ENCODE data around the gene GUSB. TPM values are rescaled to one million over a fixed set of nuclear protein-coding genes. Genes with fewer than 3 reads are reported as not detected.

Gene GUSB
- total and polyA plus RNA-seq, 4 donors = 30.3 to 55.5 (median 44.9) TPM

DNA sequence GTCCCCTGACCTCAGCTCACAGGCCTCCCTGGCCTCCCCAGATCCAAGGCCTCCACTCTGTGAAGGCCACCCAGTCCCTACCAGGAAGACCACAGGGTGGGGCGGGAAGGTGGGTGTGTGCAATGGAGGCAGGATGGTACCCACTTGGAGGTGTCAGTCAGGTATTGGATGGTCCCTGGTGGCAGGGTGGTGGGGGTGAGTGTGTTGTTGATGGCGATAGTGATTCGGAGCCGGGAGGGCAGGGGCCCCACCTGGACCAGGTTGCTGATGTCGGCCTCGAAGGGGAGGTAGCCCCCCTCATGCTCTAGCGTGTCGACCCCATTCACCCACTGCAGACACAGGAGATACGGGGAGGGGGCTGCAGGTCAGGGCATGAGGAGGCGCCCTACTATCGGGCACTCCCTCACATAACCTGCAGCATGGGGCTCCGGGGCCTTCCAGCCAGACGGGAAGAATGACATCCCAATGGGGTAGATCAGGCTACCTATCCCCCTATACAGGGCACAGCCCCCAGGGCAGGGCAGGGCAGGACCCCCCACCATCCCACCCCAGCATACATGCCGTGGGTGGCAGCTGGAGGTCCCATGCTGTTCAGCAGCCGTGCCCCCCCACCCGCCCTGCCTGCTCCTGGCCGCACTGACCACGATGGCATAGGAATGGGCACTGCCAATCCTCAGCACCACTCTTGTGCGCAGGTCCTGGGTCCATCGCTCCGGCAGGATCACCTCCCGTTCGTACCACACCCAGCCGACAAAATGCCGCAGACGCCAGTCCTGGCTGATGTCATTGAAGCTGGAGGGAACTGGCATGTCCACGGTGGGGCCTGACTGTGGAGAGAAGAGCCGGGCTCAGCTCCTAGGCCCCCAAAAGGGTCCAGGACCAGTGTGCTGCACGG is 2.2 kb downstream of the GUSB start:
- no peaks in the 10 kb centered on the region for H3K4me1 ChIP-seq (ENCODE audit: control insufficient read depth in 1 of 2, insufficient read depth in 2 of 2, low read length in 2 of 2)
- no peak overlapping the region for H3K27ac ChIP-seq (ENCODE audit: low read depth in 1 of 2, low read length in 2 of 2)
- H3K27me3 ChIP-seq (ENCODE audit: control insufficient read depth in 1 of 2, insufficient read depth in 2 of 2, low read length in 1 of 2) = no peaks in the 10 kb centered on the region
- ATAC-seq (ENCODE audit: low FRiP score) = no peak
- intact Hi-C loops (cut with DNase I) = loop anchor here in 1 of 2 donors (10.0 kb wide), 1 partner anchor 235 kb away; no protein-coding TSS in a partner anchor
- no peak overlapping the region for H3K4me3 ChIP-seq (ENCODE audit: low read length in 2 of 2)
- H3K9me3 ChIP-seq (ENCODE audit: control insufficient read depth, low read length) = no peaks in the 10 kb centered on the region
- no peak for DNase-seq
- H3K36me3 ChIP-seq (ENCODE audit: control insufficient read depth in 1 of 2, insufficient read depth in 2 of 2, low read length in 1 of 2) = peaks cover 0 to 3% of the 10 kb centered on the region in 2 donors
- 92 to 94% methylated on average over 29 of the region's 29 CpGs for WGBS, 2 donors

DNA sequence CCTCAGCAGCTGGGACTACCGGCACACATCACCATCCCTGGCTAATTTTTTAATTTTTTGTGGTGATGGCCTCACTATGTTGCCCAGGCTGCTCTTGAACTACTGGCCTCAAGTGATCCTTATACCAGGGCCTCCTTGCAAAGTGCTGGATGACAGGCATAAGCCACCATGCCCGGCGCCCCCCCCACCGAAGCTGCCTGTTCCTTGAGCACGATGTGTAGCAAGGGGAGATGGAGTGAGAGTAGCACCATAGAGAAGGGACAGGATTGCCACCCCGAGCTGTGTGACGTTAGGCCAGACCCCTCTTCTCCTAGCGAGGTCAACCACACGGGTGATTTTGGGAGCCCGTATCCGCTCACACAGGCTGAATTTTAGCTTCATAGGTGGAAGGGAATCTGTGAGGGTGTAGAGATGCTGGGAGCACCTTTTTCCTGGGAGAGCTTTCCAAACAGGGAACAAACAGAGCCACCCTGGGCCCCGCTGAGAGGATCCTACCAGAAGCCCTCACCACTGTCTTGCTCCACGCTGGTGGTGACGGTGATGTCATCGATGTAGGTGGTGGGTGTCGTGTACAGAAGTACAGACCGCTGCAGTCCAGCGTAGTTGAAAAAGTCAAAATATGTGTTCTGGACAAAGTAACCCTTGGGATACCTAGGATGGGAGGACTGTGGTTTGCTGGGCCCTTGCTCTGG is 3.0 kb downstream of the GUSB start:
- no peaks in the 10 kb centered on the region for H3K9me3 ChIP-seq (ENCODE audit: control insufficient read depth, low read length)
- 95% methylated on average over 18 of the region's 18 CpGs for WGBS, 2 donors
- intact Hi-C loops (cut with DNase I) = loop anchor here in 1 of 2 donors (10.0 kb wide), 1 partner anchor 234 kb away; no protein-coding TSS in a partner anchor

DNA sequence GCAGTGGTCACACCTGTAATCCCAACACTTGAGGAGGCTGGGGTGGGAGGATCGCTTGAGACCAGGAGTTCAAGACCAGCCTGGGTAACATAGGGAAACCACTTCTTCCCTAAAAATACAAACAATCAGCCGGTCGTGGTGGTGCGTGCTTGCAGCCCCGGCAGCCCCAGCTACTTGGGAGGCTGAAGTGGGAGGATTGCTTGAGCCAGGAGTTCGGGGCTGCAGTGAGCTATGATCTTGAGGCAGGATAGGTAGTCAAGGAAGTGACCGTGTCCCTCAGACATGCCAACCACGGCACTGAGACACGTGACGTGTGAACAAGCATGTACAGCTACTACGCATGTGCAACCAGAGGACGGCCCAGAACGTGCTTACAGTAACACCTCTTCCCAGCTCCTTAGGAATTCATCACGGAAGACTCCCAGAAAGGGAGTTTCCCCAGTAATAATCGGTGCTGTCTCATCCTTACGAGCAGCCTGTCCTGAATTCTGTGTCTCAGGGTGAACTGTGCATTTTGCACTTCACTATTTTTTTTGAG is 5.3 kb downstream of the GUSB start:
- Histone ChIP-seq H3K36me3 (ENCODE audit: control insufficient read depth in 1 of 2, insufficient read depth in 2 of 2, low read length in 1 of 2) (peaks cover 0 to 11% of the 10 kb centered on the region in 2 donors), H3K9me3 (ENCODE audit: control insufficient read depth, low read length) (no peaks in the 10 kb centered on the region), H3K27me3 (ENCODE audit: control insufficient read depth in 1 of 2, insufficient read depth in 2 of 2, low read length in 1 of 2) (no peaks in the 10 kb centered on the region), H3K27ac (ENCODE audit: low read depth in 1 of 2, low read length in 2 of 2) (no peak overlapping the region), H3K4me3 (ENCODE audit: low read length in 2 of 2) (no peak overlapping the region), H3K4me1 (ENCODE audit: control insufficient read depth in 1 of 2, insufficient read depth in 2 of 2, low read length in 2 of 2) (no peaks in the 10 kb centered on the region)
- intact Hi-C loops (cut with DNase I) = loop anchor here in 1 of 2 donors (10.0 kb wide), 1 partner anchor 232 kb away; no protein-coding TSS in a partner anchor
- ATAC-seq (ENCODE audit: low FRiP score) (no peak), DNase-seq (peak in 1 of 2 donors; percentile 58)
- 93 to 95% methylated on average over 16 of the region's 16 CpGs for WGBS, 2 donors

More for the DNA sequence above, 3.0 kb downstream of the GUSB start:
- Histone ChIP-seq H3K27ac (ENCODE audit: low read depth in 1 of 2, low read length in 2 of 2) (no peak overlapping the region), H3K36me3 (ENCODE audit: control insufficient read depth in 1 of 2, insufficient read depth in 2 of 2, low read length in 1 of 2) (peaks cover 0 to 7% of the 10 kb centered on the region in 2 donors), H3K27me3 (ENCODE audit: control insufficient read depth in 1 of 2, insufficient read depth in 2 of 2, low read length in 1 of 2) (no peaks in the 10 kb centered on the region), H3K4me3 (ENCODE audit: low read length in 2 of 2) (no peak overlapping the region), H3K4me1 (ENCODE audit: control insufficient read depth in 1 of 2, insufficient read depth in 2 of 2, low read length in 2 of 2) (no peaks in the 10 kb centered on the region)
- peak in 1 of 2 donors; percentile 47 for DNase-seq
- ATAC-seq (ENCODE audit: low FRiP score) = no peak

DNA sequence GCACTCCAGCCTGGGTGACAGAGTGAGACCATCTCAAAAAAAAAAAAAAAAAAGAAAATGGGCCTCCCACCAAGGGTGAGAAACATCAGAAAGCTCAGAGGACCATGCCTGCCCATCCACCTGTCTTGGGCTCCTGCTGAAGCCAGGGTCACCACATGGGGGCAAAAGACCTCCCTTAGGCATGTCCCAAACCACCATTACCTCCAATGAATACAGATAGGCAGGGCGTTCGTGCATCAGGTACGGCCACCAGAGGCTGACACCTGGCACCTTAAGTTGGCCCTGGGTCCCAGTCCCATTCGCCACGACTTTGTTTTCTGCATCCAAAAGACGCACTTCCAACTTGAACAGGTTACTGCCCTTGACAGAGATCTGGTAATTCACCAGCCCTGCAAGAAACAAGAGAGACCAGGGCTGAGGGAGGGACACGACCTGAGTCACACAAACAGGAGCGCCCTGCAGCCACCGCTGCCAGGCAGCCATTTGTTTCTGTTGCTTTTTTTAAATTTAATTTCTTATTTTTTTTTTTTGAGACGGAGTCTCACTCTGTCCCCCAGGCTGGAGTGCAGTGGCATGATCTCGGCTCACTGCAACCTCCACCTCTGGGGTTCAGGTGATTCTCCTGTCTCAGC is 6.1 kb downstream of the GUSB start:
- no peaks in the 10 kb centered on the region for H3K4me1 ChIP-seq (ENCODE audit: control insufficient read depth in 1 of 2, insufficient read depth in 2 of 2, low read length in 2 of 2)
- intact Hi-C loops (cut with DNase I) = loop anchor here in 1 of 2 donors (10.0 kb wide), 1 partner anchor 231 kb away; no protein-coding TSS in a partner anchor
- no peak overlapping the region for H3K27ac ChIP-seq (ENCODE audit: low read depth in 1 of 2, low read length in 2 of 2)
- no peaks in the 10 kb centered on the region for H3K27me3 ChIP-seq (ENCODE audit: control insufficient read depth in 1 of 2, insufficient read depth in 2 of 2, low read length in 1 of 2)
- peak in 1 of 2 donors; percentile 22 for DNase-seq
- 93% methylated on average over 11 of the region's 11 CpGs for WGBS, 2 donors
- H3K36me3 ChIP-seq (ENCODE audit: control insufficient read depth in 1 of 2, insufficient read depth in 2 of 2, low read length in 1 of 2) = peaks cover 0 to 12% of the 10 kb centered on the region in 2 donors
- ATAC-seq (ENCODE audit: low FRiP score) = no peak
- H3K4me3 ChIP-seq (ENCODE audit: low read length in 2 of 2) = no peak overlapping the region
- H3K9me3 ChIP-seq (ENCODE audit: control insufficient read depth, low read length) = no peaks in the 10 kb centered on the region

DNA sequence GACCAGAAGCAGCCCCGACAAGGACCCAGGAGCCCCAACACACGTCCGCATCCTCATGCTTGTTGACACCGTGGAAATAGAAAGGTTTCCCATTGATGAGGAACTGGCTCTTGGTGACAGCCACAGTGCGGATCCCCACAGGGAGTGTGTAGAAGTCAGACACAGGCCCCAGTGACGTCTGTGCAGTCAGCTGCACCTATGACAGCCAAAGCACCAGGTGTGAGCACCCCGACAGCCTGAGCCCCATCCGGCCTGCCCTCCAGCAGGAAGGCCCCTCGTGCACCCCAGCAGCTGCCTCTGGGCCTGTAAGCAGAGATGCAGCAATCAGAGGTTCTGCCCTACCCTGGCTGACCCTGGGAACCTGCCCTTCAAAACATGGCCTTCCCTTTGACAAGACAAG is 7.1 kb downstream of the GUSB start:
- intact Hi-C loops (cut with DNase I) = loop anchor here in 1 of 2 donors (10.0 kb wide), 1 partner anchor 230 kb away; no protein-coding TSS in a partner anchor
- no peak for ATAC-seq (ENCODE audit: low FRiP score)
- Histone ChIP-seq H3K27me3 (ENCODE audit: control insufficient read depth in 1 of 2, insufficient read depth in 2 of 2, low read length in 1 of 2) (no peaks in the 10 kb centered on the region), H3K36me3 (ENCODE audit: control insufficient read depth in 1 of 2, insufficient read depth in 2 of 2, low read length in 1 of 2) (peaks cover 0 to 12% of the 10 kb centered on the region in 2 donors), H3K9me3 (ENCODE audit: control insufficient read depth, low read length) (no peaks in the 10 kb centered on the region), H3K4me3 (ENCODE audit: low read length in 2 of 2) (no peak overlapping the region), H3K27ac (ENCODE audit: low read depth in 1 of 2, low read length in 2 of 2) (no peak overlapping the region), H3K4me1 (ENCODE audit: control insufficient read depth in 1 of 2, insufficient read depth in 2 of 2, low read length in 2 of 2) (no peaks in the 10 kb centered on the region)
- 84 to 90% methylated on average over 9 of the region's 9 CpGs for WGBS, 2 donors
- DNase-seq = peak in 1 of 2 donors; percentile 68

DNA sequence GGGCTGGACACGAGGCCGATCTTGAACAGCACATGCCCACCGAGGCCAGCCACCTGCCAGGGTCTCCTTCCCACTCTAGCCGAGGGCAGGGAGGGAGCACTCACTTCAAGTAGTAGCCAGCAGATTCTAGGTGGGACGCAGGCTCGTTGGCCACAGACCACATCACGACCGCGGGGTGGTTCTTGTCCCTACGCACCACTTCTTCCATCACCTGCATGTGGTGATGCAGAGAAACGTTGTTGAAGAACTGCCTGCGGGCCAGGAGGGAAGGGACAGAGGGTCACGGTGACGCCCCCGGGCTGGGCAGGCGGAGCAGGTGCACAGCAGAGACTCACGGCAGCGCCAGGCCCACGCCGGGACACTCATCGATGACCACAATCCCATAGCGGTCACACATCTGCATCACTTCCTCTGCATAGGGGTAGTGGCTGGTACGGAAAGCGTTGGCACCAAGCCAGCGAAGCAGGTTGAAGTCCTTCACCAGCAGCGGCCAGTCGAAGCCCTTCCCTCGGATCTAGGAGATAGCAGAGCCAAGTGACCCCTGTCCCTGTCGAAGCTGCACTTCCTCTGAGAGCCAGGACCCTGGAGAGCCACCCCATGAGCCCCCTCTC is 7.7 kb downstream of the GUSB start:
- peaks cover 0 to 12% of the 10 kb centered on the region in 2 donors for H3K36me3 ChIP-seq (ENCODE audit: control insufficient read depth in 1 of 2, insufficient read depth in 2 of 2, low read length in 1 of 2)
- no peaks in the 10 kb centered on the region for H3K4me1 ChIP-seq (ENCODE audit: control insufficient read depth in 1 of 2, insufficient read depth in 2 of 2, low read length in 2 of 2)
- no peaks in the 10 kb centered on the region for H3K9me3 ChIP-seq (ENCODE audit: control insufficient read depth, low read length)
- intact Hi-C loops (cut with DNase I) = loop anchor here in 1 of 2 donors (10.0 kb wide), 1 partner anchor 229 kb away; no protein-coding TSS in a partner anchor
- WGBS, 2 donors = 93 to 94% methylated on average over 29 of the region's 29 CpGs
- no peak overlapping the region for H3K27ac ChIP-seq (ENCODE audit: low read depth in 1 of 2, low read length in 2 of 2)
- ATAC-seq (ENCODE audit: low FRiP score) (no peak), DNase-seq (peak in 1 of 2 donors; percentile 75)
- H3K4me3 ChIP-seq (ENCODE audit: low read length in 2 of 2) = no peak overlapping the region
- no peaks in the 10 kb centered on the region for H3K27me3 ChIP-seq (ENCODE audit: control insufficient read depth in 1 of 2, insufficient read depth in 2 of 2, low read length in 1 of 2)

DNA sequence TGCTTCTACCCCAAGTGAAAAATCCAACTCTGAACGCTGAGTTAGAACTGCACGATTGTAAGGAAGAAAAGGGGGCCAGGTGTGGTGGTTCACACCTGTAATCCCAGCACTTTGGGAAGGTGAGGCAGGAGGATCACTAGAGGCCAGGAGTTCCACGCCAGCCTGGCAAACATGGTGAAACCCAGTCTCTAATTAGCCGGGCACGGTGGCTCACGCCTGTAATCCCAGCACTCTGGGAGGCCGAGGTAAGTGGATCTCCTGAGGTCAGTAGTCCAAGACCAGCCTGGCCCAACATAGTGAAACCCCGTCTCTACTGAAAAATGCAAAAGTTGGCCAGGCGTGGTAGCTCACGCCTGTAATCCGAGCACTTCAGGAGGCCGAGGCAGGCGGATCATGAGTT is 9.0 kb downstream of the GUSB start:
- intact Hi-C loops (cut with DNase I) = loop anchor here in 1 of 2 donors (10.0 kb wide), 1 partner anchor 228 kb away; no protein-coding TSS in a partner anchor
- Histone ChIP-seq H3K27ac (ENCODE audit: low read depth in 1 of 2, low read length in 2 of 2) (no peak overlapping the region), H3K36me3 (ENCODE audit: control insufficient read depth in 1 of 2, insufficient read depth in 2 of 2, low read length in 1 of 2) (peaks cover 0 to 12% of the 10 kb centered on the region in 2 donors), H3K9me3 (ENCODE audit: control insufficient read depth, low read length) (no peaks in the 10 kb centered on the region), H3K4me3 (ENCODE audit: low read length in 2 of 2) (no peak overlapping the region), H3K4me1 (ENCODE audit: control insufficient read depth in 1 of 2, insufficient read depth in 2 of 2, low read length in 2 of 2) (no peaks in the 10 kb centered on the region), H3K27me3 (ENCODE audit: control insufficient read depth in 1 of 2, insufficient read depth in 2 of 2, low read length in 1 of 2) (no peaks in the 10 kb centered on the region)
- no peak for ATAC-seq (ENCODE audit: low FRiP score)
- DNase-seq = peak in 1 of 2 donors; percentile 58
- 94 to 96% methylated on average over 13 of the region's 13 CpGs for WGBS, 2 donors

All from aorta (tissue), 5 donors.